SK-N-MC (cell line): ENCODE data around the gene PCNX4.

Source experiments
- EZH2 ChIP-seq: fragments of 200-600 bp; sonication (generic); IDR thresholded peaks from one replicate; pipeline ENCODE4 v1.6.1; 2017; ENCODE audit warnings: antibody characterized with exemption
- POLR2AphosphoS5 ChIP-seq: IDR thresholded peaks from 2 replicates; pipeline ENCODE4 v1.6.1; 2012; ENCODE audit warnings: mild to moderate bottlenecking, low read depth, low read length, borderline replicate concordance

- TF ChIP-seq POLR2AphosphoS5, result peak; percentile 98
- no peak for TF ChIP-seq EZH2
Measured at GRCh38 chr14:60091550-60092525, at the start of gene PCNX4.
